Keratinocyte (primary cell): Measurements from ENCODE around the gene CDKN2C. TPM values are rescaled to one million over a fixed set of nuclear protein-coding genes. Genes with fewer than 3 reads are reported as not detected.

Source experiments
- DNase-seq: peaks from one replicate; pipeline ENCODE4 v3.0.0-alpha.2; 2011; ENCODE audit warnings: low read depth, missing footprints, low spot score
- FAIRE-seq: peaks from 2 replicates; lab custom pipeline; 2011; peaks lifted over from hg19 to GRCh38; lab: Jason Lieb, UNC
- H2AFZ ChIP-seq: 2 replicates; pipeline ENCODE4 v1.6.0; 2012; ENCODE audit warnings: low read length, control low read depth, inconsistent platforms; ENCODE audit not compliant: control insufficient read depth
- H3K27ac ChIP-seq: 2 replicates; pipeline ENCODE4 v1.5.1; 2011; ENCODE audit warnings: low read length; ENCODE audit not compliant: control insufficient read depth, insufficient read depth
- H3K27me3 ChIP-seq: 3 replicates; pipeline ENCODE4 v1.6.0; 2011; ENCODE audit warnings: low read length; ENCODE audit not compliant: control insufficient read depth, insufficient read depth; ENCODE audit errors: extremely low read depth
- H3K36me3 ChIP-seq, 2 experiments: 2 replicates in 1 of 2; 3 replicates in 1 of 2; pipeline ENCODE4 v1.5.1; 2011; ENCODE audit warnings: low read length in 2 of 2, mild to moderate bottlenecking in 1 of 2; ENCODE audit not compliant: control insufficient read depth in 2 of 2, insufficient read depth in 2 of 2; ENCODE audit errors: extremely low read depth in 1 of 2
- H3K4me1 ChIP-seq: 3 replicates; pipeline ENCODE4 v1.5.1; 2011; ENCODE audit warnings: low read length; ENCODE audit not compliant: control insufficient read depth, insufficient read depth; ENCODE audit errors: extremely low read depth
- H3K4me2 ChIP-seq: 3 replicates; pipeline ENCODE4 v1.6.0; 2011; ENCODE audit warnings: low read depth, low read length; ENCODE audit not compliant: control insufficient read depth, insufficient read depth; ENCODE audit errors: extremely low read depth
- H3K4me3 ChIP-seq, 3 experiments: fragments of 200-600 bp in 1 of 3; sonication (generic) in 1 of 3; 2 replicates in 2 of 3; 3 replicates in 1 of 3; pipeline ENCODE4 v1.5.1; 2011 to 2016; ENCODE audit warnings: low read length in 3 of 3, mild to moderate bottlenecking in 3 of 3, control low read depth in 2 of 3, inconsistent platforms in 1 of 3, low read depth in 1 of 3, mixed read lengths in 1 of 3, mixed run types in 1 of 3, moderate library complexity in 1 of 3; ENCODE audit not compliant: control insufficient read depth in 2 of 3, insufficient read depth in 2 of 3; ENCODE audit errors: extremely low read depth in 1 of 3
- H3K79me2 ChIP-seq: 2 replicates; pipeline ENCODE4 v1.6.0; 2012; ENCODE audit warnings: low read length; ENCODE audit not compliant: control insufficient read depth, insufficient read depth
- H3K9ac ChIP-seq: 3 replicates; pipeline ENCODE4 v1.6.0; 2011; ENCODE audit warnings: low read length; ENCODE audit not compliant: control insufficient read depth, insufficient read depth; ENCODE audit errors: extremely low read depth
- H3K9me1 ChIP-seq: 3 replicates; pipeline ENCODE4 v1.6.0; 2011; ENCODE audit warnings: low read length; ENCODE audit not compliant: control insufficient read depth, insufficient read depth; ENCODE audit errors: extremely low read depth
- H3K9me3 ChIP-seq: 2 replicates; pipeline ENCODE4 v1.5.1; 2012; ENCODE audit warnings: low read depth, low read length; ENCODE audit not compliant: control insufficient read depth
- H4K20me1 ChIP-seq: 3 replicates; pipeline ENCODE4 v1.6.0; 2011; ENCODE audit warnings: low read length; ENCODE audit not compliant: control insufficient read depth, insufficient read depth; ENCODE audit errors: extremely low read depth
- CTCF ChIP-seq, 3 experiments: IDR thresholded peaks in 1 of 3; conservative IDR thresholded peaks in 1 of 3; optimal IDR thresholded peaks in 1 of 3; 2 replicates in 2 of 3; 3 replicates in 1 of 3; pipeline versions ENCODE3 to v1.5.1; 2011; ENCODE audit warnings: low read length in 3 of 3, mild to moderate bottlenecking in 3 of 3, moderate library complexity in 2 of 3, control low read depth in 1 of 3, inconsistent platforms in 1 of 3; ENCODE audit not compliant: insufficient read depth in 2 of 3; ENCODE audit errors: extremely low read depth in 1 of 3
- EZH2 ChIP-seq: IDR thresholded peaks from one replicate; pipeline ENCODE4 v1.6.1; 2012; ENCODE audit warnings: inconsistent platforms, mild to moderate bottlenecking, low read length, moderate library complexity
- dilution Hi-C: fragments of 300-500 bp; cut with MboI; formaldehyde crosslinking; loops from one replicate; pipeline ENCODE4 v1.7.0; 2020; ENCODE audit warnings: low sequenced_read_pairs; ENCODE audit not compliant: extremely low pct_ligation_motif_present
- polyA plus RNA-seq, 5 experiments: library from polyadenylated mRNA; depleted of rRNA in 3 of 5; stranded (reverse) in 3 of 5; stranded (forward) in 1 of 5; unstranded in 1 of 5; fragments of >200 nt; gene quantifications; 1 replicate in 1 of 5; 2 replicates in 3 of 5; 3 replicates in 1 of 5; pipeline versions ENCODE4 v1.2.1 to v1.2.3, GENCODE V29; 2011 to 2012; ENCODE audit warnings: missing spikeins in 2 of 5, low read depth in 1 of 5, low replicate concordance in 1 of 5

CDKN2C gene
- polyA plus RNA-seq, 1 donor (not counting 4 experiments of a cell fraction or from before 2014, with no cell fraction given): 1.3 TPM

GRCh38 chr1:50966991-50967390 lies 3.1 kb upstream of the CDKN2C start:
- peak overlapping the region in 2 of 3 experiments; percentile 62 to 95 for H3K4me3 ChIP-seq
- H3K4me2 ChIP-seq: peak overlapping the region; percentile 84
- FAIRE-seq (no peak), DNase-seq (no peak)
- peaks cover 10% of the 10 kb centered on the region for H3K4me1 ChIP-seq
- no peak overlapping the region for H3K9ac ChIP-seq
- H3K27ac ChIP-seq: no peak overlapping the region
- H4K20me1 ChIP-seq: no peaks in the 10 kb centered on the region
- H3K79me2 ChIP-seq: peaks cover 4% of the 10 kb centered on the region
- H3K9me3 ChIP-seq: no peaks in the 10 kb centered on the region
- dilution Hi-C loops: no loop called here
- TF ChIP-seq EZH2: no peak
- no peak for TF ChIP-seq CTCF (optimal IDR thresholded peaks at IDR 0.05 in 1 of 3, IDR thresholded peaks at IDR 0.05 in 1 of 3, conservative IDR thresholded peaks at IDR 0.05 in 1 of 3; ENCODE audit: extremely low read depth in 1 of 3, insufficient read depth in 2 of 3, low read length in 3 of 3)
- no peaks in the 10 kb centered on the region for H3K36me3 ChIP-seq
- peak overlapping the region; percentile 68 for H2AFZ ChIP-seq
- H3K27me3 ChIP-seq: no peaks in the 10 kb centered on the region
- H3K9me1 ChIP-seq: no peaks in the 10 kb centered on the region

- dilution Hi-C loops: no loop called here
- TF ChIP-seq CTCF (optimal IDR thresholded peaks at IDR 0.05 in 1 of 3, IDR thresholded peaks at IDR 0.05 in 1 of 3, conservative IDR thresholded peaks at IDR 0.05 in 1 of 3; ENCODE audit: extremely low read depth in 1 of 3, insufficient read depth in 2 of 3, low read length in 3 of 3): no peak
- TF ChIP-seq EZH2: no peak
These were observed 2.5 kb upstream of the CDKN2C start for GRCh38 chr1:50967416-50968157.

More at GRCh38 chr1:50967416-50968157, 2.5 kb upstream of the CDKN2C start:
- Histone ChIP-seq H3K9me3 (no peaks in the 10 kb centered on the region), H3K4me2 (peak overlapping the region; percentile 84), H3K79me2 (peaks cover 4% of the 10 kb centered on the region), H3K27ac (peak overlapping the region; percentile 57), H3K4me1 (peaks cover 10% of the 10 kb centered on the region), H3K9me1 (no peaks in the 10 kb centered on the region), H3K36me3 (no peaks in the 10 kb centered on the region), H4K20me1 (no peaks in the 10 kb centered on the region), H3K4me3 (peak overlapping the region; percentile 62 to 95 (median 74)), H3K9ac (peak overlapping the region; percentile 77), H3K27me3 (no peaks in the 10 kb centered on the region), H2AFZ (peak overlapping the region; percentile 68)
- no peak for DNase-seq
- no peak for FAIRE-seq
